AG04449 (cell line): ENCODE data around the gene TNFSF13.

Source experiments
- CTCF ChIA-PET: fragments of 350-600 bp; formaldehyde crosslinking; extraction: SDS; loops from one replicate; lab custom pipeline; 2021; ENCODE audit warnings: antibody characterized with exemption; lab: Yijun Ruan, JAX
- POLR2A ChIA-PET: fragments of 400-600, 350-600 bp; formaldehyde crosslinking; extraction: SDS; loops from one replicate; lab custom pipeline; 2020; ENCODE audit warnings: antibody characterized with exemption, inconsistent platforms; lab: Yijun Ruan, JAX
- DNase-seq: peaks from one replicate; pipeline ENCODE4 v3.0.0-alpha.2; 2010; ENCODE audit warnings: low read depth, low spot score
- H3K4me3 ChIP-seq: 2 replicates; pipeline ENCODE4 v1.5.1; 2011; ENCODE audit warnings: low read depth, mild to moderate bottlenecking, control low read depth, low read length
- CTCF ChIP-seq: IDR thresholded peaks from one replicate; pipeline ENCODE4 v1.5.1; 2011; ENCODE audit warnings: mild to moderate bottlenecking, moderate library complexity, low read length, control low read depth, inconsistent platforms; ENCODE audit not compliant: insufficient read depth; ENCODE audit errors: missing control alignments

Gene TNFSF13

DNA sequence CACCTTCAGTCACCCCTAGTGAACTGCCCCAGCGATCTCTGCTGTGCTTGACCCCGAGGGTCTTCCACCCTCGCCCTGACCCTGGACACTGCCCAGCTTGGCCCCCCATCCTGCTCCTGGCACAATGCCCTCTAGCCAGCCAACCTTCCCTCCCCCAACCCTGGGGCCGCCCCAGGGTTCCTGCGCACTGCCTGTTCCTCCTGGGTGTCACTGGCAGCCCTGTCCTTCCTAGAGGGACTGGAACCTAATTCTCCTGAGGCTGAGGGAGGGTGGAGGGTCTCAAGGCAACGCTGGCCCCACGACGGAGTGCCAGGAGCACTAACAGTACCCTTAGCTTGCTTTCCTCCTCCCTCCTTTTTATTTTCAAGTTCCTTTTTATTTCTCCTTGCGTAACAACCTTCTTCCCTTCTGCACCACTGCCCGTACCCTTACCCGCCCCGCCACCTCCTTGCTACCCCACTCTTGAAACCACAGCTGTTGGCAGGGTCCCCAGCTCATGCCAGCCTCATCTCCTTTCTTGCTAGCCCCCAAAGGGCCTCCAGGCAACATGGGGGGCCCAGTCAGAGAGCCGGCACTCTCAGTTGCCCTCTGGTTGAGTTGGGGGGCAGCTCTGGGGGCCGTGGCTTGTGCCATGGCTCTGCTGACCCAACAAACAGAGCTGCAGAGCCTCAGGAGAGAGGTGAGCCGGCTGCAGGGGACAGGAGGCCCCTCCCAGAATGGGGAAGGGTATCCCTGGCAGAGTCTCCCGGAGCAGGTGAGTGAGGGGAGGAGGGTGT, at the start of gene TNFSF13:
Gene TNFSF13 (plus strand): TSS at position 207 of the 776 bp plus-strand sequence. CDS start 290 bp downstream, at position 497.
- no peak for TF ChIP-seq CTCF
- no peak for DNase-seq
- H3K4me3 ChIP-seq, result no peak within 1 kb of the TSS
- CTCF ChIA-PET, result interaction anchor here (1.0 to 4.4 kb wide), 11 partner anchors 8 to 262 kb away, joined by 3 to 35 read pairs (median 4); partner anchors contain the start of genes MPDU1, TNFSF12, TP53 and WRAP53
- POLR2A ChIA-PET, result no interaction called here

- no peak for DNase-seq
- ChIA-PET POLR2A (no interaction called here), CTCF (interaction anchor here (1.0 to 2.5 kb wide), 5 partner anchors 12 to 81 kb away, joined by 3 to 14 read pairs (median 3); partner anchors contain the start of gene SOX15)
- TF ChIP-seq CTCF, result no peak
- H3K4me3 ChIP-seq, result no peak overlapping the region
Observed at GRCh38 chr17:7508846-7509245, 49.7 kb upstream of the TNFSF13 start.

- TF ChIP-seq CTCF, result no peak
- ChIA-PET POLR2A (no interaction called here), CTCF (interaction anchor here (1.0 to 1.7 kb wide), 3 partner anchors 13 to 51 kb away, joined by 3 to 14 read pairs (median 3); no protein-coding TSS in a partner anchor)
- no peak for DNase-seq
- H3K4me3 ChIP-seq, result no peak overlapping the region
Observed at GRCh38 chr17:7509937-7510336, 48.6 kb upstream of the TNFSF13 start.

GRCh38 chr17:7511108-7511507, 47.4 kb upstream of the TNFSF13 start:
- H3K4me3 ChIP-seq, result no peak overlapping the region
- no peak for TF ChIP-seq CTCF
- POLR2A ChIA-PET, result no interaction called here
- DNase-seq, result no peak
- CTCF ChIA-PET, result interaction anchor here (0.8 to 5.7 kb wide), 4 partner anchors 8 to 78 kb away, joined by 3 to 63 read pairs (median 4); partner anchors contain the start of gene SENP3

- POLR2A ChIA-PET, result interaction anchor here (2.6 kb wide), 1 partner anchor 28 kb away, joined by 10 read pairs; the partner anchor contains the start of gene POLR2A
- CTCF ChIA-PET, result interaction anchor here (4.6 to 5.7 kb wide), 5 partner anchors 9 to 175 kb away, joined by 32 to 77 read pairs (median 40); partner anchors contain the start of genes TNFSF12, TNFSF13, TP53 and WRAP53
- TF ChIP-seq CTCF, result no peak
- DNase-seq, result no peak
- no peak overlapping the region for H3K4me3 ChIP-seq
Observed at GRCh38 chr17:7512105-7512504, 46.4 kb upstream of the TNFSF13 start.

GRCh38 chr17:7512824-7513540, 45.6 kb upstream of the TNFSF13 start:
- TF ChIP-seq CTCF, result no peak
- DNase-seq, result no peak
- CTCF ChIA-PET, result interaction anchor here (0.9 to 5.7 kb wide), 16 partner anchors 9 to 174 kb away, joined by 3 to 140 read pairs (median 34); partner anchors contain the start of genes MPDU1, SENP3, SOX15 and TMEM95
- H3K4me3 ChIP-seq, result no peak overlapping the region
- POLR2A ChIA-PET, result interaction anchor here (0.6 to 2.6 kb wide), 3 partner anchors 14 to 29 kb away, joined by 3 to 10 read pairs (median 3); partner anchors contain the start of gene POLR2A
